ENCODE measurements around the gene CD164L2. TPM values are rescaled to one million over a fixed set of nuclear protein-coding genes. Genes with fewer than 3 reads are reported as not detected.
"Not testable (repeated sequence)": the region's sequence is repeated elsewhere in the genome, so short reads cannot be mapped to it uniquely, and the experiment has no call there.

Gene CD164L2
- total RNA-seq, 1 donor from 2014 or later, result not detected

DNA sequence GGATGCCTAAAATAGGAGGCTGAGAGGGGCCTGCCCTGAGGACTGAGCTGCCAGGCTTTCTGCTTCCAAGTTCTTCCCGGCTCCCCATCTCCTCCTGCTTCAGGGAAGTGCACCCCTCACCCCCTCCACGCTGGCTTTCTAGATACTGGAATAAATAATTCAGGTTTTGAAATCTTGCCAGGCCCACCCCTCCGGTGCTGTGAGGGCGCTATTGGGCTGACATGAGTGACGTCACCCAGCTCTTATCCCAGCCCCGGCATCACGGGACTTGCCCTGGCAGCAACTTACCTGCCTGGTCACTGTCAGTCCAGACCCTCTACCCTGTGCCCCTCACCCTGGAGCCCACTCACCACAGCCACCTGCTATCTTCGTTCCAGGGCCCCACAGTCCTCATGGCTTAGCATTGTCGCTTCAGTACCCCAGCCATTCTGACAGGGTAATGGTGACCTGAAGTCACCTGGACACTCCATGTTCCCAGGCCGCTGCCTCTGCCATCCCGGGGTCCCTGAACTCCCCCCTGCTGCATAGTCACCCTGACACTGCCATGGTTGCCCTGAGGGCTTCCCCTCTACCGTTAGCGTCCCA is 8.5 kb upstream of the CD164L2 start:
- intact Hi-C loops (cut with micrococcal nuclease), result loop anchor here (1.0 kb wide), 10 partner anchors 8 to 272 kb away; partner anchors contain the start of genes CD164L2, SYTL1, TMEM222 and WDTC1

DNA sequence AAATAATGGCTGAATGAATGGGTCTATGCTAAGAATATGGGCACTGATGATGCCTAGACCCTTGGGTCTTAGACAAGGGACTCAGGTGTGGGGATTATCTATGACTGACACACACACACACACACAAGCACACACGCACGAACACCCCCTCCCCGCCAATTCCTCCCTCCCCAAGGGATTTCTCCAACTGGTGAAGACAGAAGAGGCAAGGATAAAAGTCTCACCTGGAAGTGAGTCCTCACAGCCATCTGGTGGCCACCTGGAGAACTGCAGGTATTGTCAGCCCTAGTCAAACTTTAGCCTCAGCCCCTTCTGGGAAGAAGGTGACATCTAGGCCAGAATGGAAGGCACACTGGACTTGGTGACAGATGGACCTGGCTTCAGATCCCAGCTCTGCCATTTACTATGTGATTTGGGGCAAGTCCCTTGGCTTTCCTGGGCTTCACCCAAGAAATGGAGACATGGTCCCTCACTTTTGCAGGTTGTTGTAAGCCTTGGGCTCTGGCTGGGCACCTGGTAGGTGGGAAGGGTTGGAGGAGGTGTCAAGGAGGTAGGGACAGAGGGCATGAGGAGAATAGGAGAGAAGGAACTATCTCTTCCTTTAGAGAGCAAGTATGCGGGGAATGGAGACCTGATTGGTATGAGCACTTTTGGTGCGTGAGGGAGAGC is 5.3 kb upstream of the CD164L2 start:
- intact Hi-C loops (cut with micrococcal nuclease), result loop anchor here (1.0 kb wide), 4 partner anchors 23 to 87 kb away; no protein-coding TSS in a partner anchor

DNA sequence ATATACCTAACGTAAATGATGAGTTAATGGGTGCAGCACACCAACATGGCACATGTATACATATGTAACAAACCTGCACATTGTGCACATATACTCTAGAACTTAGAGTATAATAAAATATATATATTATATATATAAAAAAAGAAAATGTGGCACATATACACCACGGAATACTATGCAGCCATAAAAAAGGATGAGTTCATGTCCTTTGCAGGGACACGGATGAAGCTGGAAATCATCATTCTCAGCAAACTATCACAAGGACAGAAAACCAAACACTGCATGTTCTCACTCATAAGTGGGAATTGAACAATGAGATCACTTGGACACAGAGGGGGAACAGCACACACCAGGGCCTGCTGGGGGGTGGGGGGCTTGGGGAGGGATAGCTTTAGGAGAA is 1.7 kb upstream of the CD164L2 start:
- intact Hi-C loops (cut with micrococcal nuclease), result not testable (repeated sequence)

DNA sequence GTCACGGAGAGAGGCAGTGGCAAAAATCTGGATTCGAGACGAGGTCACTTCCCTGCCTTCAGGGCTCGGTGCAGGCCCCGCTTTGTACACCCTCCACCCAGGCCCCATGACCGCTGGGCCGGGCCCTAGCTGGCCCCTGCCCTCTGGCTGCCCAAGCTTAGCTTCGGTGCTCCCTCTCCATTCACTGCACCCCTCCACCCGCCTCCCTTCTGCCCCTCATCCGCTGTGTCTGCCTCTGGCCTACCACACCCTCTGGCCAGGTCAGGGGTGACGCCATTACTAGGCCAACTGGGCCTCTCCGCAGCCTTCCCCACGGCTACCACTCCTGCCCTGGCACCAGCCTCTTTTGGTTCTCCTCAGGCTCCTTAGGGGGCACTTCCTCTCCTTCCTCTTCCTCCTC is 528 bp upstream of the CD164L2 start:
- intact Hi-C loops (cut with micrococcal nuclease), result loop anchor here (1.0 kb wide), 3 partner anchors 9 to 26 kb away; partner anchors contain the start of gene GPR3

DNA sequence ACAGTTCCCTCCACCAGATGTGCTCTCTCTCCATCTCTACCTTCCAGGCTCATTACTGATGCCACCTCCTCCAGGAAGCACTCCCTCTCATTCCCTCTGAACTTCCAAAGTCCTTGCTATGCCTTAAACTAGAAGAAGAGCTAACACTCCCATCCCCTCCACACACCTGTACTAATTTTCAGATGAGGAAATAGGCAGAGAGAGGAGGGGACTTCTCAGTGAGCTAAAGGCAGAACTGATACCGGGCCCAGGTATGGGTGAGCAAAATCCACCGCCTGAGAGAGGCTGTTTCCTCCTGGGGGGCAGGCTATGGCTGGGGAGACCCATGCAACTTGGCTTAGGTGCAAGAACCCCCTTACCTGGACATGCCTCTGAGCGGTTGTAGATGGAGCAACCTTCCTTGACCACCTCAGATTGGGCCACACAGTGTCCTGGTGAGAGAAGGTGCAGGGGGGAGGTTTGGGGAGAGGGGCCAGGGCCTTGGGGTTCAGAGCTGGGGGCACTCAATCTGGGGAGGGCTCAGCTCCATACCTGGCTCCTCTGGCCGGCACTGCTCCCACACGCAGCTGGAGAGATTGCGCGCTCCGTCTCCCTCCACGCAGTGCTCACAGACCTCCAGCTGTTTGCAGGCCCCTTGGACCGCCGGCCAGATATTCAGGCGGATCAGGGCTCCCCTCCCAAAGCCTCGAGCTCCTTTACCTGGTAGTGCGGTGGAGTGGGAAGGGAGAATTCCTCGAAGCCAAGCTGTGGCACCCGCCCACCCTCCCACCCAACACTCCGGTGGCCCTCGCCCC is 967 bp downstream of the CD164L2 start:
- intact Hi-C loops (cut with micrococcal nuclease), result no loop called here

DNA sequence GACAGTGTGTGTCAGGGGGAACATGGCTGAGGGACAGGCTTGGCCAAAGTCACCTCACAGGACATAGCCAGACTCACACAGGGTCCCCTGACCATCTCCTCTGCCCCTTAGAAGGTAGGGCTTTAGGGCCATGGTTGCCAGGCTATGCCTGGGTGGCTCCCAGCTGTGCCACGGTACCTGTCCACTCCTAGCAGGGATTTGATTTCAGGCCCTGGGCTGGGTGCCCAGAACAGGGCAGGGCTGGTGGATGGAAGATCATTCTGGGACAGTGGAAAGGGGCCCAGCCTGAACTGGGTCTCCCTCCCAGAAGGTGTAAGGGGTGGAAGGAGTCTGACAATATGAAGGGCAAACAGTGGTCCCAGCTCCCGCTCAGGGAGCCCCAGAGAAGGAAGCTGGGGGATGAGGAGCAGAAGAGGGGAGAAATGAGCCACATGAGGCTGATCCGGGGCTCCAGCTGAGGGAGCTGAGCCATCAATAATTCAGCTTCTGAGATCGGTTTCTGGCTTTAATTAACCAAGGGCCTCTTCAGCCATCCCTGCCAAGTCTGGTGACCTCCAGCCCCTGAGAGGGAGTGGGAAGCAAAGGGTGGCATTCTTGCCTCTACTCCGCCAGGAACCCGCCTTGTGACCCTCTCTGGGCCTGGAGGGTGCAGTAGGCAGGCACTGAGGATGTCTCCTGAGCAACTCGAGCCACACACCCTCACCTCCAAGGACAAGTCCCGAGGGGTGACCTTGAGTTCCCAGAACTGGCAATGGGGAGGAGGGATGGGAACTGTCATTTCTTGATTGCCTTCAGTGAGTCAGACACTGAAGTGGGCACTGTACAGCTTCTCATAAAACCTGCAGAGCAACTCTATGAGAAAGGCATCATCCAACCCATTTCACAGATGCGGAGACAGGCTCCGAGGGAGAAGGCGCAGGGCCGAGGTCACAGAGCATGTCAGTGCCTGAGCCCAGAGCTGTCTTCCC is 2.1 kb downstream of the CD164L2 start:
- intact Hi-C loops (cut with micrococcal nuclease), result no loop called here

DNA sequence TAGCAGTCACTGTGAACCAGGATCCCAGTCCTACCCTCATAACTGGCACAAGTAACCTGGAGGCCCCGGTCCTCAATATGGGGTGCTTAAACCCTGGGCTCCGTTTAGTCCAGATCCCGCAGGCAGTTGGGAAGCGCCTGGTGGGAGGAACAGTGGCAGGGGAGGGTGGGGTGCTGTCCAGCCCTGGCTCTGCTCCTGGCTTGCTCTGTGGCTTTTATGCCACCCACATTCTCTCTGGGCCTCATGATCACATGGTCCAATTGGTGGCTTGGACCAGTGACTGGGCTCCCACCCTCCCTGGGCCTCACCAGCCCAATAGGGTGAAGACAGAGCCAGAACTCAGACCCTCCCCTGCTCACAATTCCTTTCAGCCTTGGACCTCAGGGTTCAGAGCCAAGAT is 2.9 kb downstream of the CD164L2 start:
- intact Hi-C loops (cut with micrococcal nuclease), result no loop called here

DNA sequence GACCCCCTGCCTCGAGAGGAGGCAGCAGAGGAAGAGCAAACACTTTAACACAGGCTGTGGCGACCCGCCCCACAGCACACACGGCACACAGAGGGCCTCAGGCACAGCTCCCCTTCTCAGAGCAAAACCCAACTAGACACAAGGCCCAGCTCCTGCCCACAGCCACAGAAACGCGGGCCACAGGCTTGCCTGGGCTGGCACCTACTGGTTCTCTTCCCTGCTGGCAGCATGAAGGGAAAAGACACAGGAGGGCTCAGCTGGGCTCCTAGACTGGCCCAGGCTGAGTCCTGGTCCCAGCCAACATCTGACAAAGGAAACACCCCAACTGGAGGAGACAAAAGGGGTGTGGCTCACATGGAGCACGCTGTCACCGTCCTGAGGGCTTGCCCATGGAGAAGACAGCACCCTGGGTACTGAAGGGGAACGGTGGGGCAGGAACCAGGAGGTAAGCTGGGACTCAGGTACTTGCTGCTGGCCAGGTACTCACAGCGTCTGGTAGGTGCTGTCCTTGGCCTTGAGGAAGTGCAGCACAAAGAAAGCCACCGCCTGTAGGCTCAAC is 3.5 kb downstream of the CD164L2 start:
- intact Hi-C loops (cut with micrococcal nuclease), result no loop called here

DNA sequence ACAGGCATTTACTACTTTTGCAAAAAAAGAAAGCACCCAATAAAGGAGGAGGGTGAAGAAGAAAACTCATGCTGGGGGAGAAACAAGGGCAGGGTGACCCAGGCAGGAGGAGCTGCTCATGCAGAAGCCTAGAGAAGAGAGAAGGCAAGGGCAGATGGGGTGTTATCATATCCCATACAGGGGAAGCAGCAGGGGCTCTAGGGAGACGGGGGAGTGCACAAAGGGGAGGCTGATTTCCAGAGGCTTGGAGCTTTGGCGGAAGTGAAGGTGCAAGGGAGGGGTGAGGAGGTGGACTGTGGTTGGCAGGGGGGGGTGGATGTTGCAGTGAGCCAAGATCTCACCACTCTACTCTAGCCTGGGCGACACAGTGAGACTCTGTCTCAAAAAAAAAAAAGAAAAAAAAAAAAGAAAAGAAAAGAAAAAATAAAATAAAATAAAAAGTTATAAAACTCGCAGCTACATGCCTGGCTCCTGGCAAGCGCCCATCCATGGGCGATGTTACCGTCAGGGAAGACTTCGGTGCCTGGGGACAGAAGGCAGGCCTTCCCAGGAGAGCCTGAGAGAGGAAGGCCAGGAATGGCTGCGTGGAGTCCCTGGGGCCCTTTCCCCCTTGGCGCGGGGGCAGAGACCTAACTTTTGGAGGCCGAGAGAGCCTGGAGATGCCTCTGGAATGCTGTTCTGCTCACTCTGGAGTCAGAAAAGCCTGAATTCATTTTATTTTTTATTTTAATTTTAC is 5.2 kb downstream of the CD164L2 start:
- intact Hi-C loops (cut with micrococcal nuclease), result no loop called here

DNA sequence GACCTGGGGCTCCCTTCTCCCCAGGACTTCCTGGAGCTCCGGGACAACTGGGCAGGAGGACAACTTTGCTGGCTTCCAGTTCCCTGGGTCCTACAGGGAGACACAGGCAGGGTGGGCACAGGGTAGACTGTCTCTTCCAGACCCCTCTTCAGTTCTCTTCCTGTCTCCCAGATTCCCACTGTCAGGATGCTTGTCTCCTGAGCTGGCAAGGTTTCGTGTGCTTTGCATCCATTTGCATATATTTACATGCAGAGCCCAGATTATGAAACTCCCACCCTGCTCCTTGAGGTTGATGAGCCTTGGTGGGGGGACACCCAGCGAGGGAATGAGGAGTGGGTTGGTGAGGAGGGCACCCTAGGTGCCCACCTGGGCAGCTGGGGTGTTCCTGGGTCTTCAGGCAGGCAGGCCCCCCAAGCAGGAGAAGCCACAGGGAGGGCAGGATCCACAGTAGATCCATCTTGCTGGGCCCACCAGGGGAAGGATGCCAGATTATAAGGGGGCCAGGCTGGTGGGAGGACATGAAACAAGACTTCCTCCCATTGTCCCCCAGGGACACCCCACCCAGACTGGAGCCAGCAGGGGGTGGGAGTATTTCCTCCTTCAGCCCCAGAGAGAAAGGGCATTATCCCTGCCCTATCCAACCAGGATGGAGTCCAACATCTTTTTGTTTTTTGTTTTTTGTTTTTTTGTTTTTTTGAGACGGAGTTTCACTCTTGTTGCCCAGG is 8.6 kb downstream of the CD164L2 start, which contains the start of gene FCN3:
FCN3 (minus strand) TSS at position 463 of the 725 bp plus-strand sequence; CDS start at position 457, 6 bp downstream.
- intact Hi-C loops (cut with micrococcal nuclease), result no loop called here

DNA sequence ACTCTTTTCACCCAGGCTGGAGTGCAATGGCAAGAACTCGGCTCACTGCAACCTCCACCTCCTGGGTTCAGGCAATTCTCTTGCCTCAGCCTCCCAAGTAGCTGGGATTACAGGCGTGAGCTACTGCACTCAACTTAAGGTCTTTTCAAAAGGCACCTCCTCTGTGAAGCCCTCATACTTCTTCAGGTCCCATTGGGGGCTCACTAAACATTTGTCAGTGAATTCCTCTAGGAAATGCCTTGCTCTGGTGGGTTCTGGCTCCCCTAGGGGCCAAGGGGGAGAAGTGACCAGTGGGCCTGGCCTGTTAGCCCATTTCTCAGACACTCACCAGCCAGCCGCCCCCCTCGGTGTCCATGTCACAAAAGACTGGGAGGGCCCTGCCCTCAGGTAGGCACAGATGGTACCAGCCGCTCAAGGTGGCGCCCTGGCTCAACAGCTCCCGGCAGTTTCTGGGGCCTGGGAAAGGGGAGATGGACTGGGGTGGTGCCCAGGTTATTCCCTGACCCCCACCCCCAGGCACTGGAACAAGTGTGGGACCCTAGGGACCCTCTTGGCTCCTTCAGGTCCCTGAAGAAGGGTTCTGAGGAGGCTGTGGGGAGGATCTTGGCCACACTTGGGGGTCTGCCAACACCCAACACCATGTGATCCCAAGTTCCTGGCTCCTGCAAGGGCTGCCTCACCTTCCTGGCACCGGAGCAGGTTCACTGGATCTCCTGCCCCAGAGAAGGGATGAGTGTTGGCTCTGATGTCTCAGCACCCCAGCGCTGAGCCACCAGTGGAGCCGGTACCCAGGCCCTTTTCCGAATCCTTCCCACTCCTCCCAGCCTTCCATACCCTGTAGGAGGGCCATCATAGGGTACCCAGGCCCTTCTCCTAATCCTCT is 10.1 kb downstream of the CD164L2 start:
- intact Hi-C loops (cut with micrococcal nuclease), result no loop called here

DNA sequence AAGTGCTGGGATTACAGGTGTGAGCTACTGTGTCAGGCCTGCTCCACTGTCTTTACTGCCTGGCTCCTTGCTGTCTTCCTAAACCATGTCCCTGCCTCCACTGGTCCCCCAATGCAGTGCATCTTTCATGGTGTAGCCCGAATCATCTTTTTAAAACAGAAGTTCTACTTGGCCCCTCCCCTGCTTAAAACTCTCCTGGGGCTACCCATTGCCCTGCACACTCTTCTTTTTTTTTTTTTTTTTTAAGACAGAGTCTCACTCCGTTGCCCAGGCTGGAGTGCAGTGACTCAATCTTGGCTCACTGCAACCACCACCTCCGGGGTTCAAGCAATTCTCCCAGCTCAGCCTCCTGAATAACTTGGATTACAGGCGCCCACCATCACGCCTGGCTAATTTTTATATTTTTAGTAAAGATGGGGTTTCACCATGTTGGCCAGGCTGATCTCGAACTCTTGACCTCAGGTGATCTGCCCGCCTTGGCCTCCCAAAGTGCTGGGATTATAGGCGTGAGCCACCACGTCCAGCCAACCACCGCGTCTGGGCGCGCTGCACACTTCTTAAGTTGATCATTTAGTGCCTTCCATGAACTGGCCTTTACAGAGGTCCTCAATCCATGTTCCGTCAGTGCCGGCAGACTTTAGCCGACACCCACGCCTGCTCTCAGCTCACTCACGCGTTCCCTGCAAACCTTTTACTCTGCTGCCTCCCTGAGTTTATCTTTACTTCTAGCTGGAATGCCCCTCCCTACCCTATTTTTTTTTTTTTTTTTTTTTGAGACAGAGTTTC is 10.9 kb downstream of the CD164L2 start:
- intact Hi-C loops (cut with micrococcal nuclease), result no loop called here

DNA sequence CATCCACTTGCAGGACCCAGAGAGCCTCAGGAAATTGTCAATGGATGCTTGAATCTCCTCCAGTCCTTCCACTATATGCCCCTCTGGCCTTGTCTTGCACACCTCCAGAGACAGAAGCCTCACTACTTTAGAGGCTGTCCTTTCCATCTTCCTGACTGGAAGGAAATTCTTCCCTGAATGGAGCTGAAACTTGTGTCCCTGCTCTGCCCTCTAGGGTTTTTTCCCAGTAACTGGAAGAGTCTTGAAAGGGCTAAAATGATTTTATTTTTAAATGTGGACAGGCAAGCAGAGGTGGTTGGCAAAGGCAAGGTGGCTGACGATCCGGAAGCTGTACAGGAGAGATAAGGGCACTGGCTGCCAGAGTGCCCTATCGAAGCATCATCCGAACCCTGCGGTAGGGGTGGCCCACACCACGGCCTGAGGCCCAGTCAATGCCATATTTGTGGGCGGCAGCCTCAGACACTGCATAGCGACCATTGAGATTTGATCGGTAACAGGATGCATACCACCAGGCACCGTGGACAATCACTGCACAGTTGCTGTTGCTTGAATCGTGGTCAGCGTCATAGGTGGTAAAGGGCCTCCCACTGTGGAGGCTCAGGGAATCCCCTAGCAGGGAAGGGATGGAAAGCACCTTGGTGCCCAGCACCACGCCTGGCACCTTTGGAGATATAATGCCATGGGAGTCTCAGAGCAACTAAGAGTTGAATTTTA is 14.1 kb downstream of the CD164L2 start:
- intact Hi-C loops (cut with micrococcal nuclease), result loop anchor here (5.0 kb wide), 1 partner anchor 358 kb away; the partner anchor contains the start of gene FAM76A

DNA sequence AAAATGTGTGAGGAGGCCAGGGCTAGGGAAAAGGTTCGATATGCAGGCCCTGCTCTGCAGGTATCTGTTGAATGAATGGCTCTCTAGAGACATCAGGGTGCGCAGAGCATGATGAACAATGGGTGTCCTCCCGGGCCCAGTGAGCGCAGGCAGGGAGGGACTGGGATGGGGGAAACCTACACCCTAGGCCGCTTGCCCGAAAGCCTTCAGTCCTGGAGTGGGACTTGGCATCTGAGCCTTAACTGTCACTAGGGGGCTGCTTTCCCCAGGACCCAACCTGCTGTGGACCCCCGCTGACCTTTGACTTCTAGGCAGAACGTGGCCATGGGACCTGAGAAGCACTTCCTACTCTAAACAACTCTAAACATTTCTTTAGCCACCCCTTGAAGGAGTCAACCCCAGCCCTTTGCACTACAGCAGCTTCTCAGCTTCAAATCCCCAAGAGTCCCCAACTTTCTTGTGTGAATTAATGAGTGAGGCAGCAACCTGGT is 15.9 kb downstream of the CD164L2 start:
- intact Hi-C loops (cut with micrococcal nuclease), result loop anchor here (5.0 kb wide), 1 partner anchor 360 kb away; the partner anchor contains the start of gene FAM76A

DNA sequence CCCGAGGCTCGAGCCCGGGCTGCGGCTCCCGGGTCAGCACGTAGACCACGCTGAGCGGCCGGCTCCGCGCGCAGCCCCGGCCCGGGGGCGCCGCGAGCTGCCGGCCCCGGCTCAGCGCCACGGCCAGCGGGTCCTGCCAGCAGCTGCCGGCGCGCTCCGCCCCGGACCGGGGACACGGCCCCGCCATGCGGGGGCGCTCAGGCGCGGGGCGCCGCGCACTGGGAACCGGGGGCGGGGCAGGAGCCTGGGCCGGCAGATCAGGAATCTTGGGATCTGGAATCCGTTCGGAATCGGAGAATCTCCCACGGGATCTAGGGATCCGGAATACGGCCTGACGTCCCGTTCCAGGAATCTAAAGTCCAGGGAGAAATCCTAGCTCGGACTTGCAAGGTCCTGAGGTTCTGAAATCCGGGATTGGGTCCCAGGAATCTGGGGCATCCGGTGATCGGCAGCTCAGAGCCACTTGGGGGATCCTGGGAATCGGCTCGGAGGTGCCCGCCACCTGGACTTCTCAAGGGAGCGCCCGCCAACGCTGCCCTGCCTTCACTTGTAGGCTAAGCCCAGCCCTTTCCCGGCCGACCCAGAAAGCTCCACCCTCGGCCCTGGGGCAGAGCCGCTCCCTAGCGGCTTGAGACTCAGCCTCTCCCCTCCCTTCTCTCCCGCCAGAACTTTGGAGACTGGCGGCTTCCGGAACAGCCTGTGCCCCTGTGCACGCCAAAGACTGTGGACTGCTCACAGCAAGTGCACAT is 16.5 kb downstream of the CD164L2 start, which contains the start of gene MAP3K6:
MAP3K6 (minus strand) TSS at position 551 of the 749 bp plus-strand sequence; CDS start at position 187, 364 bp downstream.
- intact Hi-C loops (cut with micrococcal nuclease), result loop anchor here (5.0 kb wide), 1 partner anchor 361 kb away; the partner anchor contains the start of gene FAM76A

DNA sequence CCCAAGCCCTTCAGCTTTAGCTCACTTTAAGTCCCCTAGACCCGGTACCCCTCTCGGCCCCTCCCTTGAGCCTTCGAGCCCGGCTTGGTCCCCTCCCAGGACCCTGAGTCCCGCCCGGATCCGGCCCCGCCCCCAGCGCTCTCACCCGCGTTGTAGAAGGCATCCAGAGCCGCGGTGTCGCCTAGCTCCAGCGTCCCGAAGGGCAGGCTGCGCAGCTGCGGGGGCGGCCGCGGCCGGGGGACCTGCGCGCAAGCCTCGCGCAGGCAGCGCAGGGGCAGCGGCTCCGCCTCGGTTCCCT is 17.1 kb downstream of the CD164L2 start:
- intact Hi-C loops (cut with micrococcal nuclease), result loop anchor here (5.0 kb wide), 1 partner anchor 361 kb away; the partner anchor contains the start of gene FAM76A
